Stimulated activated CD4-positive, alpha-beta T cell treated with anti-CD3 and anti-CD28 coated beads, Interleukin-2, amount 100 ng/mL, for 48 hours (primary cell): Measurements from ENCODE around the gene SPATA6.
"Not testable (repeated sequence)": the region's sequence is repeated elsewhere in the genome, so short reads cannot be mapped to it uniquely, and the experiment has no call there.

ENCODE experiments used
- DNase-seq, 2 donors: peaks; one replicate each; pipeline ENCODE4 v3.0.0-alpha.2; 2020

Gene SPATA6

GRCh38 chr1:48338257-48338656, 133.7 kb downstream of the SPATA6 start:
- no peak for DNase-seq

GRCh38 chr1:48333316-48333715, 138.7 kb downstream of the SPATA6 start:
- DNase-seq: no peak

- DNase-seq: no peak
Observed at GRCh38 chr1:48332115-48332514, 139.9 kb downstream of the SPATA6 start.

GRCh38 chr1:48329905-48330304, 142.1 kb downstream of the SPATA6 start:
- no peak for DNase-seq

- no peak for DNase-seq
Observed at GRCh38 chr1:48329486-48329885, 142.5 kb downstream of the SPATA6 start.

GRCh38 chr1:48311829-48312228, 160.2 kb downstream of the SPATA6 start:
- DNase-seq: not testable (repeated sequence)

GRCh38 chr1:48309564-48310082, 162.4 kb downstream of the SPATA6 start:
- no peak for DNase-seq

GRCh38 chr1:48302652-48303051, 169.4 kb downstream of the SPATA6 start:
- DNase-seq: no peak

- no peak for DNase-seq
Observed at GRCh38 chr1:48294656-48295055, 177.3 kb downstream of the SPATA6 start.

- not testable (repeated sequence) for DNase-seq
Observed at GRCh38 chr1:48294094-48294493, 177.9 kb downstream of the SPATA6 start.

- no peak for DNase-seq
Observed at GRCh38 chr1:48292706-48293105, 179.3 kb downstream of the SPATA6 start.

GRCh38 chr1:48291421-48291820, 180.6 kb downstream of the SPATA6 start:
- no peak for DNase-seq

GRCh38 chr1:48285525-48285924, 186.5 kb downstream of the SPATA6 start:
- no peak for DNase-seq

- not testable (repeated sequence) for DNase-seq
Observed at GRCh38 chr1:48284696-48285420, 187.1 kb downstream of the SPATA6 start.

GRCh38 chr1:48282329-48282728, 189.7 kb downstream of the SPATA6 start:
- not testable (repeated sequence) for DNase-seq

GRCh38 chr1:48277437-48277836, 194.6 kb downstream of the SPATA6 start:
- not testable (repeated sequence) for DNase-seq

GRCh38 chr1:48266576-48266975, 205.4 kb downstream of the SPATA6 start:
- DNase-seq: no peak

GRCh38 chr1:48263041-48263440, 209.0 kb downstream of the SPATA6 start:
- DNase-seq: no peak

GRCh38 chr1:48261881-48262400, 210.1 kb downstream of the SPATA6 start:
- no peak for DNase-seq

GRCh38 chr1:48258106-48258505, 213.9 kb downstream of the SPATA6 start:
- no peak for DNase-seq

GRCh38 chr1:48254254-48254653, 217.8 kb downstream of the SPATA6 start:
- DNase-seq: no peak

- DNase-seq: no peak
Observed at GRCh38 chr1:48251821-48252220, 220.2 kb downstream of the SPATA6 start.

GRCh38 chr1:48251323-48251722, 220.7 kb downstream of the SPATA6 start:
- no peak for DNase-seq

- no peak for DNase-seq
Observed at GRCh38 chr1:48250572-48250971, 221.4 kb downstream of the SPATA6 start.

- no peak for DNase-seq
Observed at GRCh38 chr1:48249868-48250267, 222.1 kb downstream of the SPATA6 start.
